Measurements from ENCODE around the gene ADAMTSL1. TPM values are rescaled to one million over a fixed set of nuclear protein-coding genes. Genes with fewer than 3 reads are reported as not detected.

ADAMTSL1 gene
- total RNA-seq, 1 donor from 2014 or later: 12.6 TPM

GRCh38 chr9:18756712-18757125, 282.8 kb downstream of the ADAMTSL1 start:
- no peak for TF ChIP-seq CTCF (IDR thresholded peaks at IDR 0.05; ENCODE audit: insufficient read depth, low read depth, low read length)
- no peak for TF ChIP-seq EZH2 (IDR thresholded peaks at IDR 0.05; ENCODE audit: insufficient read depth, low read length)
- Histone ChIP-seq H4K20me1 (ENCODE audit: insufficient read depth, low read length) (no peaks in the 10 kb centered on the region), H3K27me3 (ENCODE audit: insufficient read depth, low read length) (no peaks in the 10 kb centered on the region), H3K36me3 (ENCODE audit: insufficient read depth, low read length) (peaks cover 61% of the 10 kb centered on the region), H3K9ac (ENCODE audit: low read length) (no peak overlapping the region), H3K4me2 (ENCODE audit: low read length) (no peak overlapping the region), H3K4me1 (ENCODE audit: insufficient read depth, low read length) (no peaks in the 10 kb centered on the region), H3K79me2 (ENCODE audit: insufficient read depth, low read length) (no peaks in the 10 kb centered on the region), H3K4me3 (ENCODE audit: insufficient read depth, low read depth, low read length) (no peak overlapping the region), H2AFZ (ENCODE audit: low read depth, low read length) (no peak overlapping the region), H3K9me3 (ENCODE audit: insufficient read depth, low read depth, low read length) (no peaks in the 10 kb centered on the region), H3K27ac (ENCODE audit: low read depth, low read length) (no peak overlapping the region)
- H3K4me1 Mint-ChIP-seq (ENCODE audit: low read depth, unreplicated experiment): no peaks in the 10 kb centered on the region
- no peak overlapping the region for H3K4me3 Mint-ChIP-seq (ENCODE audit: unreplicated experiment)
- peaks cover 2% of the 10 kb centered on the region for H3K27me3 Mint-ChIP-seq (ENCODE audit: low read depth, unreplicated experiment)
- no peaks in the 10 kb centered on the region for H3K36me3 Mint-ChIP-seq (ENCODE audit: low read depth, unreplicated experiment)
- no peak overlapping the region for H3K27ac Mint-ChIP-seq (ENCODE audit: unreplicated experiment)
- FAIRE-seq (no peak), DNase-seq (ENCODE audit: low read depth) (no peak)
- H3K9me3 Mint-ChIP-seq (ENCODE audit: unreplicated experiment): peaks cover 2% of the 10 kb centered on the region

GRCh38 chr9:18759827-18760226, 285.9 kb downstream of the ADAMTSL1 start:
- Mint-ChIP-seq H3K27me3 (ENCODE audit: low read depth, unreplicated experiment) (no peaks in the 10 kb centered on the region), H3K4me1 (ENCODE audit: low read depth, unreplicated experiment) (no peaks in the 10 kb centered on the region), H3K27ac (ENCODE audit: unreplicated experiment) (no peak overlapping the region), H3K4me3 (ENCODE audit: unreplicated experiment) (no peak overlapping the region), H3K36me3 (ENCODE audit: low read depth, unreplicated experiment) (no peaks in the 10 kb centered on the region), H3K9me3 (ENCODE audit: unreplicated experiment) (peaks cover 2% of the 10 kb centered on the region)
- Histone ChIP-seq H3K4me1 (ENCODE audit: insufficient read depth, low read length) (no peaks in the 10 kb centered on the region), H3K9me3 (ENCODE audit: insufficient read depth, low read depth, low read length) (no peaks in the 10 kb centered on the region), H3K4me2 (ENCODE audit: low read length) (no peak overlapping the region), H3K36me3 (ENCODE audit: insufficient read depth, low read length) (peaks cover 40% of the 10 kb centered on the region), H4K20me1 (ENCODE audit: insufficient read depth, low read length) (peaks cover 5% of the 10 kb centered on the region), H3K79me2 (ENCODE audit: insufficient read depth, low read length) (no peaks in the 10 kb centered on the region), H3K4me3 (ENCODE audit: insufficient read depth, low read depth, low read length) (no peak overlapping the region), H3K27ac (ENCODE audit: low read depth, low read length) (no peak overlapping the region), H3K9ac (ENCODE audit: low read length) (no peak overlapping the region), H2AFZ (ENCODE audit: low read depth, low read length) (no peak overlapping the region), H3K27me3 (ENCODE audit: insufficient read depth, low read length) (no peaks in the 10 kb centered on the region)
- TF ChIP-seq CTCF (IDR thresholded peaks at IDR 0.05; ENCODE audit: insufficient read depth, low read depth, low read length) (no peak), EZH2 (IDR thresholded peaks at IDR 0.05; ENCODE audit: insufficient read depth, low read length) (no peak)
- no peak for FAIRE-seq
- DNase-seq (ENCODE audit: low read depth): no peak

DNA sequence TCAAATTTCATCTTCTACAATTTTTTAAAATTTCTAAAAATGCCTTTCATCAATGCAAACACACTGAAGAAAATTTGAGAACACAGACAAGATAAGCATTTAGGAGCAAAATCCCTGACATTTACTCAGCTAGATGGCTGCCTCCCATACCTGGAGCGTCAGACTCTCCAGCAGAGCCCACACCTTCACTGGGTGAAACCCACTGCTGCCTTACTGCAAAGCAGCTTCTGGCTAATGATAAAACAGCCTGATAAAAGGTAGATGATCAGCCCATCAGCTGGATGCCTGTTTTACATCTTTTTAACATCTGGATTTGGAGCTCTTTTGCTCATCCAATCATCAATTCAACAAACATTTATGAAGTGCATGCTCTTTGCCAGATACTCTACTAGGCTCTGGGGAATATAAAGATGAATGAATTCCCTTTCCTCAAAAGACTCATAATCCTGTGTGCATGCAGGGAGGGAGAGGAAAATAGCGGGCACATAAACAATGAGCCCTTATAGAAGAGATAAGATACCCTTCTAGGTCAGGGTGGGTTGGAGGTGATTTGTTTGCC, 287.9 kb downstream of the ADAMTSL1 start:
- Histone ChIP-seq H3K27me3 (ENCODE audit: insufficient read depth, low read length) (no peaks in the 10 kb centered on the region), H2AFZ (ENCODE audit: low read depth, low read length) (no peak overlapping the region), H3K27ac (ENCODE audit: low read depth, low read length) (no peak overlapping the region), H3K79me2 (ENCODE audit: insufficient read depth, low read length) (no peaks in the 10 kb centered on the region), H3K4me1 (ENCODE audit: insufficient read depth, low read length) (no peaks in the 10 kb centered on the region), H3K4me2 (ENCODE audit: low read length) (no peak overlapping the region), H4K20me1 (ENCODE audit: insufficient read depth, low read length) (peaks cover 5% of the 10 kb centered on the region), H3K4me3 (ENCODE audit: insufficient read depth, low read depth, low read length) (no peak overlapping the region), H3K9ac (ENCODE audit: low read length) (no peak overlapping the region), H3K9me3 (ENCODE audit: insufficient read depth, low read depth, low read length) (no peaks in the 10 kb centered on the region), H3K36me3 (ENCODE audit: insufficient read depth, low read length) (peaks cover 28% of the 10 kb centered on the region)
- no peak overlapping the region for H3K27ac Mint-ChIP-seq (ENCODE audit: unreplicated experiment)
- no peak overlapping the region for H3K4me3 Mint-ChIP-seq (ENCODE audit: unreplicated experiment)
- H3K36me3 Mint-ChIP-seq (ENCODE audit: low read depth, unreplicated experiment): no peaks in the 10 kb centered on the region
- DNase-seq (ENCODE audit: low read depth): no peak
- TF ChIP-seq EZH2 (IDR thresholded peaks at IDR 0.05; ENCODE audit: insufficient read depth, low read length) (no peak), CTCF (IDR thresholded peaks at IDR 0.05; ENCODE audit: insufficient read depth, low read depth, low read length) (no peak)
- FAIRE-seq: no peak
- H3K4me1 Mint-ChIP-seq (ENCODE audit: low read depth, unreplicated experiment): no peaks in the 10 kb centered on the region
- no peaks in the 10 kb centered on the region for H3K27me3 Mint-ChIP-seq (ENCODE audit: low read depth, unreplicated experiment)
- H3K9me3 Mint-ChIP-seq (ENCODE audit: unreplicated experiment): peaks cover 2% of the 10 kb centered on the region

All from astrocyte (in vitro differentiated cells and primary cell).